SJCRH30 (cell line): Measurements from ENCODE around the gene HIBADH. TPM values are rescaled to one million over a fixed set of nuclear protein-coding genes. Genes with fewer than 3 reads are reported as not detected.

Experiments used
- DNase-seq, 2 experiments: peaks; one replicate each; pipeline ENCODE4 v3.0.0-alpha.2; 2015 to 2020
- H3K27ac ChIP-seq: fragments of 250-450 bp; sonication (Bioruptor Pico); 2 replicates; pipeline ENCODE4 v1.5.1; 2020; ENCODE audit warnings: mild to moderate bottlenecking, moderate library complexity
- H3K27me3 ChIP-seq: fragments of 250-450 bp; sonication (Bioruptor Pico); 2 replicates; pipeline ENCODE4 v1.5.1; 2020; ENCODE audit warnings: mild to moderate bottlenecking, moderate library complexity
- H3K36me3 ChIP-seq: fragments of 250-450 bp; sonication (Bioruptor Pico); 2 replicates; pipeline ENCODE4 v1.5.1; 2020; ENCODE audit warnings: mild to moderate bottlenecking, moderate library complexity
- H3K4me1 ChIP-seq: fragments of 250-450 bp; sonication (Bioruptor Pico); 2 replicates; pipeline ENCODE4 v1.5.1; 2020; ENCODE audit warnings: mild to moderate bottlenecking, moderate library complexity
- H3K4me3 ChIP-seq: fragments of 250-450 bp; sonication (Bioruptor Pico); 2 replicates; pipeline ENCODE4 v1.5.1; 2020; ENCODE audit warnings: mild to moderate bottlenecking, moderate library complexity
- H3K9me3 ChIP-seq: fragments of 250-450 bp; sonication (Bioruptor Pico); replicated peaks from 2 replicates; pipeline ENCODE4 v1.5.1; 2020; ENCODE audit warnings: mild to moderate bottlenecking, moderate library complexity
- total RNA-seq: library from RNA; depleted of rRNA; stranded (reverse); fragments of >200 nt; shearing (Covaris generic); gene quantifications from 2 replicates; pipeline ENCODE4 v1.2.3, GENCODE V29; 2014

The HIBADH gene
- total RNA-seq, 1 experiment from 2014 or later = 41.6 TPM

DNA sequence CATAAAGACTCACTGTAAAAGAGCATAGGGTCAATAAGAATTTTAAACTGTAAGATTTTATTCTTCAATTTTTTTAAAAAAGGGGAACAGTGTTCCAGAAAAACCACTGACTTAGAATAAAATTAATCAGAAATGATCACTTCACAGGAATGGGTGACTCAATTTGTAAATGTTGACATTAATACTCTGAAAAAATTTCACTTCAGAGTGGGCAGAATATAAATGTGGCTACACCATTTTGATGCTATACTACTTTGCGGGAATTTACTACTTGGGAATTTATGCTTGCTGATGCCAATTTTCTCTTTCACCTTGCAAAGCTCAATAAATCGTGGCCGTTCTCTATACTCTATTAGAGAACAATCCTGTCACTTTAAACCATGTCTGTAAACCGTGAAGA, 126.9 kb downstream of the HIBADH start:
- H3K9me3 ChIP-seq = no peaks in the 10 kb centered on the region
- no peak overlapping the region for H3K4me3 ChIP-seq
- H3K36me3 ChIP-seq = peaks cover 15% of the 10 kb centered on the region; the same call in 1 of the 2 replicates
- H3K4me1 ChIP-seq = no peaks in the 10 kb centered on the region
- H3K27ac ChIP-seq = no peak overlapping the region
- no peak for DNase-seq
- no peaks in the 10 kb centered on the region for H3K27me3 ChIP-seq

DNA sequence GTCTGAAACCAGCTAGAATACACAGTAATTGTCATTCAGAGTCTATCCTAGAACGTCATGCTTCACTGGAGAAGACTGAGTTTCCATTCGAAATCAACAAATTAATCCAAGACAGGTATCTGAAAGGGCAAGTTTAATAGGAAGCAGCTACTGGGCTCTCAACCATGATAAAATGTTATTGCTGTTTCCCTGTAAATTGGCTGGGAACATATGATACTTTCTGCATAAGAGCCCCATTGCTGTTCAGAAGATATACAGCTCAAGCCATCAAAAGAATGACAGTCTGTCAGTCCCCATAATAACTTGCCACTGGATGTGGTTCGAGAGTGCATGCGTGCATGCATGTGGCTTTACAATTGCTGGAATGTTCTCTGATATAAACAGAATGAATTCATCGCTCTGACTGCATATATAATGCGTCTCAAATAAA, 129.0 kb downstream of the HIBADH start:
- H3K27me3 ChIP-seq = no peaks in the 10 kb centered on the region
- DNase-seq = no peak
- peaks cover 13% of the 10 kb centered on the region; the same call in 1 of the 2 replicates for H3K36me3 ChIP-seq
- no peak overlapping the region for H3K4me3 ChIP-seq
- H3K4me1 ChIP-seq = no peaks in the 10 kb centered on the region
- no peaks in the 10 kb centered on the region for H3K9me3 ChIP-seq
- H3K27ac ChIP-seq = no peak overlapping the region

DNA sequence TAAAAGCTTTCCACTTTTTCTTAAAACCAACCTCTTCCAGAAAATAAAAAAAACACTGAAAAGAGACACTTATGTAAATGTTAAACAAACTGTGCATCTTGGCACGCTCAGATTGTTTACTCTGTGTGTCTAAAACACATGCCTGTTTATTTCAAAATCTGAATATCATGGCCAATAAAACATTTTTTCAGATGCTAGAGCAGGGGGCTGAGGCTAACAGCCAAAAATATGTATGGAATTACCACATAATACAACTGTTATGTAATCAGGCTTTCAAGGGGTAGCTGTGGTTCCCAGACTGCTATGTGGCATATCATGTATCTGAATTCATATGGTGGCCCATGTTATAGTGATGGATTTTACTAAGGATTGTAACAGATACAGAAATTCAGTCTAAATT, 130.4 kb downstream of the HIBADH start:
- Histone ChIP-seq H3K36me3 (peaks cover 13% of the 10 kb centered on the region; the same call in 1 of the 2 replicates), H3K4me3 (no peak overlapping the region), H3K27ac (no peak overlapping the region), H3K9me3 (no peaks in the 10 kb centered on the region), H3K27me3 (no peaks in the 10 kb centered on the region), H3K4me1 (no peaks in the 10 kb centered on the region)
- DNase-seq = peak; percentile 9 to 27

DNA sequence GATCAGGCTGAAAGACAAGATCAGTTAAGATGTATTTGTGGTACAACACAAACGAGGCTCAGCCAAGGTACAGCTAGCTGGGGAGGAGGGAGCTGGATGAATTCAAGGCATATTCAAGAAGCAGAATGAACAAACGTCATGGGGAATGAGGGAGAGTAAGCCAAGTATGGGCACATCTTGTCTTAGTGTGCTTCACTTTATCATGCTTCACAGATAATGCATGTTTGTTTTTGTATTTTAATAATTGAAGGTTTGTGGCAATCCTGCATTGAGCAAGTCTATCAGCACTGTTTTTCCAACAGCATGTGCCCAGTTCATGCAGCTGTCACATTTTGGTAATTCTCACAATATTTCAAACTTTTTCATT, 135.4 kb downstream of the HIBADH start:
- Histone ChIP-seq H3K9me3 (no peaks in the 10 kb centered on the region), H3K4me1 (no peaks in the 10 kb centered on the region), H3K27me3 (no peaks in the 10 kb centered on the region), H3K27ac (no peak overlapping the region), H3K4me3 (no peak overlapping the region), H3K36me3 (peaks cover 27% of the 10 kb centered on the region)
- DNase-seq = no peak

DNA sequence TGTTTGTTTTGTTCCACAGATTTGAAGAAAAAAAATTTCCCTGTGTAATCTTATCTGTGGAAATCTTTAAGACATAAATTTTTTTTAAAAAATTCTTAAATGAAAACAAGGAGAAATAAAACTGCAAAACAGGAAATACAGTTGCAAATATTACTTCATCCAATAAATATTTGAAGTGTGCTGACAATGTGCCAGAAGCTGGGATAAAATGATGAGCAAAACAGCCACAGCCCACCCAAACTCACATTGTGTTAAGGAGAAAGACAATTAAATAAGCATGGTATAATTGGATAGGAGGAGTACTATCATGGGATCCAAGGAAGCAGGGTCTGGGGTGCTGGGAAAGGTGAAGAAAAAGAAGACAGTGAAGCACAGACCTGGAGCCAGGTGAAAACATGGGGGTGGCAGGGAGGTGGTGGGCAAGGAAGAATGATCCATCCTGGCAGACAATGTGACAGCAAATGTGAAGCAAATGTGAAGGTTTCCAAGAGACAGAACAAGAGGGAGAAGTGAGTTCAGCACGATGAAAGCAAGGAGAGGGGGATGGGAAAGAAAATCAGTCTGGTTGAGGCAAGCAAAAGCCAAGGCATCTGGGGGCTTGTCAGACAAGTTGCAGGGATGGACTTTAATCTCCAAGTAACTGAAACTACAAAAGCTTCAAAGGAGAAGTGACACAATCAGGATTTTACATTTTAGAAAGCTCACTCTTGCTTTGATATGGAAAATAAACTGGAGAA, 135.9 kb downstream of the HIBADH start:
- H3K27me3 ChIP-seq = no peaks in the 10 kb centered on the region
- H3K4me1 ChIP-seq = no peaks in the 10 kb centered on the region
- H3K27ac ChIP-seq = no peak overlapping the region
- peaks cover 27% of the 10 kb centered on the region for H3K36me3 ChIP-seq
- no peaks in the 10 kb centered on the region for H3K9me3 ChIP-seq
- DNase-seq = no peak
- no peak overlapping the region for H3K4me3 ChIP-seq

DNA sequence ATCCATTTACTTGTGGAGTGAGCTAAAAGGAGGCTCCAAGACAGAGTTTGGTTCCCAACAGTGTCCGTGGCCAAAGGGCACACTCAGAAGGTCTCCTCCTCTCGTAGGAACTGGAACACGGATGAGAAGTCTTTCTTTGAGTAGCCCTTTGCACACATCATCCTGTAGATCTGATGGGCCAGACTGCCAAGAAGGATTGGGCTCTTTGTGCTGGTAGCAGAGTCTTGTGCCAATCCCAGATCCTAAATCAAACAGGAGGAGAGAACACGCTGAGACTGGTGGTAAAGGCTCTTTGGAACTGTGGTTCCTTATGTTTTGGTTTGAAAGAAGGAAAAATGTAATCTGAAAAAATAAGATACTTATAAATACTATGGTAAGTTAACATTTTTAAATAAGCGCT, 136.6 kb downstream of the HIBADH start:
- H3K36me3 ChIP-seq = peaks cover 27% of the 10 kb centered on the region
- no peak for DNase-seq
- no peak overlapping the region for H3K27ac ChIP-seq
- H3K27me3 ChIP-seq = no peaks in the 10 kb centered on the region
- no peak overlapping the region for H3K4me3 ChIP-seq
- H3K9me3 ChIP-seq = no peaks in the 10 kb centered on the region
- no peaks in the 10 kb centered on the region for H3K4me1 ChIP-seq

DNA sequence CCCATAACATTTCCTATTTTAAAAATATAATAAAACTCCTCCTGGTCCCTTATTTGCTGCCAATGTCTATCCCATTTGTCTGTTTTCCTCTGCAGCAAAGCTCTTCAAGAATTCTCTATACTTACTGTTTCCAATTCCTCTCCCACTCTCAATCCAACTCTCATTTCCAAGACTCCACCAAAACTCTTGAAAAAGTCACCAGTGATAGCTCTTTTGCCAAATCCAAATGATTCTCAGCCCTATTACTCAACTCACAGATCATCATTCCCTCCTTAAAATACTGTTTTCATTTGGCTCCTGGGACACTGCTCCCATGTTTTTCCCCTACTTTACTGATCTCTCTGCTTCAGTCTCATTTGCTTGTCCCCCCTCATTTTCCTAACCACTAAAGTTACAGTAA, 139.4 kb downstream of the HIBADH start:
- Histone ChIP-seq H3K27me3 (no peaks in the 10 kb centered on the region), H3K9me3 (no peaks in the 10 kb centered on the region), H3K4me3 (no peak overlapping the region), H3K36me3 (peaks cover 16% of the 10 kb centered on the region), H3K4me1 (no peaks in the 10 kb centered on the region), H3K27ac (no peak overlapping the region)
- no peak for DNase-seq

DNA sequence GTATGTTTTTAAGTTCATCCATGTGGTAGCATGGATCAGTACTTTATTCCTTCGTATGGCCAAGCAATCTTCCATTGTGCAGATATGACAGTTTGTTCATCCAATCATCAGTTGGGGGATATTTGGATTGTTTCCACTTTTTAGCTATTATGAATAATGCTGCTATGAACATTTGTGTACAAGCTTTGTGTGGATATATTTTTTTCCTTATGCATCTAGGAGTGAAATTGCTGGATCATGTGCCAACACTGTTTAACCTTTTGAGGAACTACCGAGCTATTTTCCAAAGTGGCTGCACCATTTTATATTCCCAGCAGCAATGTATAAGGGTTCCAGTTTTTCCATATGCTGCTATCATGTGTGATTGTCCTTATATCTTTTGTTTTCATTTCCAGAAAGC, 140.1 kb downstream of the HIBADH start:
- no peak for DNase-seq
- H3K27ac ChIP-seq = no peak overlapping the region
- no peaks in the 10 kb centered on the region for H3K4me1 ChIP-seq

DNA sequence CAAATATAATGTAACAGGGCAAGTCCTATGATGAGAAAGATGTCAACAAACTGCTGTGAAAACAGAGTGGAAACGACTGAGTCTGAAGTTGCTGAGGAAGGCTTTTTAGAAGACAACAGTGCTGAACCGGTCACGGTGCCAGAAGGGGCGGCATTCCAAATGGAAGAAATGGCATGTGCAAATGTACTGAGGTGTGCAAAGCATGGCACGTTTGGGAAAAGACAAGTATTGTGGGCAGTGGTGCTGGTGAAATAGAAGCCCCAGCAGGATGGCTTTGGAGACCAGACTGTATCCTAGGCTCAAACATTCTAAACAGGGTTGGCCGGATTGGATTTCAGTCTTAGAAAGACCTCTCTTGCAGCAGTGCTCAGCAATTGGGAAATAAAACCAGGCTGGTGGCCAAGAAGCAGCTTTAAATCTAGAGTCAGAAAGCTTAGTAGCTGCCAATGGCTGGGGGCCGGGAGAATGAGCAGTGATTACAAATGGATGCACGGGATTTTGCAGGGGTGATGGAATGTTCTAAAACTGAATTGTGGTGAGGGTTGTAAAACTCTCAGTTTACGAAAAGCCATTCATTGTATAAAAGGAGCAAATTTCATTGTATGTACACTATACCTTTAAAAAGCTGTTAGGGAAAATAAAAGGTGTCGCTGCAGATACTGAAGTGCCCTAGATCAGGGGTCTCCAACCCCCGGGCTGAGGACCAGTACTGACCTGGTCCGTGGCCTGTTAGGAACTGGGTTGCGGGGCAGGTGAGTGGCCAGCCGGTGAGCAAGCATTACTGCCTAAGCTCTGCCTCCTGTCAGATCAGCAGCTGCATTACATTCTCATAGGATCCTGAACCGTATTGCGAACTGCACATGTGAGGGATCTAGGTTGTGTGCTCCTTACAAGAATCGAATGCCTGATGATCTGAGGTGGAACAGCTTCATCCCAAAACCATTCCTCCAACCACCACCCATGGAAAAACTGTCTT, 141.6 kb downstream of the HIBADH start:
- Histone ChIP-seq H3K27ac (no peak overlapping the region), H3K9me3 (no peaks in the 10 kb centered on the region), H3K4me1 (no peaks in the 10 kb centered on the region), H3K27me3 (no peaks in the 10 kb centered on the region), H3K4me3 (no peak overlapping the region), H3K36me3 (peaks cover 16% of the 10 kb centered on the region)
- no peak for DNase-seq

More for the DNA sequence above, 140.1 kb downstream of the HIBADH start:
- no peaks in the 10 kb centered on the region for H3K9me3 ChIP-seq
- peaks cover 16% of the 10 kb centered on the region for H3K36me3 ChIP-seq
- H3K27me3 ChIP-seq = no peaks in the 10 kb centered on the region
- no peak overlapping the region for H3K4me3 ChIP-seq

DNA sequence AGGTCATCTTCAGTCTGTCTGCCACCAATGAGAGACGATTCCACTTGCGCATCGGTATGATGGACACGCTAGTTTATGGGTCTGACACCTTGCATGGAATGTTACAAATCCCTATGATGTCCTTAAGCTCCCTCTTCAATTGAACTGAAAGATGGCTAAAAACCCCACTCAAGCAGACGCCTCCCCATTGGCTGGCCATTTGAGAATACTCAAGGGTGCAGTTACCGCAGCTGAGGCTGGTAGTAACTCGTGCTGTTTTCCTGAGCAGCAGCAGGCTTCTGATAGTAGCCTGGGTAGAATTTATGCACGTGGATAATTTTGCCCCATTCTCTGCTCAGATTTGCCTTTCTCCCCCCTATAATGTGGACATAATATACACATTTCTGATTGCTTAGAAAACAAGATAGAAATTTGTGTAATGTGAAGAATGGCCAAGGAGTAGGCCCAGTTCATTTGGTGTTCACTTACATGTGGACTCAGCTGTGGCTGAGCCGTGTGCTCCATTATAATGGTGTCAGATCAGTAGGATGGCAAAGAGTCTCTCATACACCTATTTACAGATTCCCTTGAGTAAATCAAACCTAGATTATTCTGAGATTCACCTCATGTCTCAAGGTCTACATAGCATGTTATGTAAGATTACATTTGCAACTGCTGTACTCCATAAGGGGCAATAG, 142.8 kb downstream of the HIBADH start:
- H3K36me3 ChIP-seq = peaks cover 6% of the 10 kb centered on the region
- no peak overlapping the region for H3K4me3 ChIP-seq

DNA sequence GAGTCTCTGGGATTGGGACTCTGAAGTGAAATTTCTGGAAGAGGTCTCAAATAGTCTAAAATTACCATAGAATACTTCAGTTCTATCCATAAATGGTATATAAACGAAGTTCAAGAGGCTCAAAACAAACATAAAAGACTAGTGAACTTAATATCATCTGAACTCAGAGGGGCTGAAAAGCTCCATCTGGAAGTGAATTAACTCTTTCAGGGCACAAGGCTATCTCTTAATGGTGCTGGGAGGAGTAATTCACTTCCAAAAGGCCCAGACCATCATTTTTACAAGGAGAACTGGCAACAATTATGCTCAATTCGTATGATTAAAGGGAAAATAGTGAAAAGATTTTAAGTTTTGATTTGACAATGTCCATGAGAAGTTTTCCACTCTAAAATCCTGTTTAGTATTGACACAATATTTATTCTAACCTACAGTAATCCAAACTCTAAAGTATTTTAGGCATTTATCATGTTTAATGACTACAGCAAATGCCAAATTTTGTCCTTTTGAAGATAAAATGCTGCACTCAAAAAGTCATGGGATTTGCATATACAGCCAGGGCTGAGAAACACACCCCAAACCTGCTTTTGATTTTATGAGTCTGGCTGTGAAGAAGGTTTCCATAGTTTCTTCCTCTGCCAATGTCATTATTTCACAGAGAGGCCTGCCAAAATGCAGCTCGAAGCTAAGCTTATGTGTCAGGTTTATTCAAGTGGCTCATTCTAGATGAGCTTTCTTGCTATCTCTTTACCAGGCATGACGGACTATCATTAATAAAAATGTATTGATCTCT, 143.9 kb downstream of the HIBADH start:
- H3K36me3 ChIP-seq = 0 out of 2 replicates have a peak, but pooled peaks cover 2% of the 10 kb centered on the region
- no peaks in the 10 kb centered on the region for H3K9me3 ChIP-seq
- H3K4me1 ChIP-seq = no peaks in the 10 kb centered on the region
- H3K27ac ChIP-seq = no peak overlapping the region
- no peak for DNase-seq
- H3K27me3 ChIP-seq = no peaks in the 10 kb centered on the region
- no peak overlapping the region for H3K4me3 ChIP-seq

More for the DNA sequence above, 142.8 kb downstream of the HIBADH start:
- DNase-seq = no peak
- Histone ChIP-seq H3K4me1 (no peaks in the 10 kb centered on the region), H3K27me3 (no peaks in the 10 kb centered on the region), H3K9me3 (no peaks in the 10 kb centered on the region), H3K27ac (no peak overlapping the region)

DNA sequence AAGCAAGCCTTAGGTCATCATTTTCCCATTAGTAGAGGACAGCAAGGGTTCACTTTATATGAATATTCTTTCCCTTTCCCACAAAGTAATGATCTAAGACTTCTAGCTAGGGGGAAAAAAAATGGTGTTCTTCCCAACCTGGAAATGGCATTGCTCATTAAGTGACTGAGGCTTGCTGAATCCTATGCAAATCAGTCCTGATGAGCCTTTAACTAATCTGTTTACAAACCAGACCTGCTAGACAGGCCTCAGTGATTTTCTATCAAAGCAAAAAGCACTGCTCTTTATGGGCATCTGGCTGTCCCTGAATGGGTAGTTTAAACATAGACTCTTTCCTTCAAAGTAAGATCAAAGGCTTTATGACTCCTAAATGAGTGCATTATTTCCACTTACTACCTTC, 146.3 kb downstream of the HIBADH start:
- Histone ChIP-seq H3K4me3 (no peak overlapping the region), H3K27me3 (no peaks in the 10 kb centered on the region), H3K9me3 (no peaks in the 10 kb centered on the region), H3K4me1 (no peaks in the 10 kb centered on the region), H3K36me3 (0 out of 2 replicates have a peak, but pooled peaks cover 2% of the 10 kb centered on the region), H3K27ac (no peak overlapping the region)
- no peak for DNase-seq

DNA sequence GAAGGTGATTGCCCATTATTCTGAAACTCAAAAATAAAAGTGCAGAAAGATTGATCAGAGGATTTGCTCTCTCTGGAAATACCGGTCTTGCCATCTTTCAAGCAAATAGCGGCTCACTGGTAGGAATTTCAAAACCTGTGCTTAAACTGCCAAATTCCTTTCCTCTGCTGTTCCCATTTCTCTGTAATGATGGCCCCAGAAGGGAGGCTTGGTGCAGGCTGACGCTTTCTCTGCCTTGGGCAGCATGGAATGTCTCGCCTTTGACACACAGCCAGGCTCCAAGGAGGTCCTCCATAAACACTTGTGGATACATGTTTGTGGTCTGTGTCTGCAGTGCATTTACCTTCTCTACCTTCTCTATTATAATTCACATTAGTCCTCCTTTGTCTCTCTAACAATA, 146.8 kb downstream of the HIBADH start:
- no peak overlapping the region for H3K4me3 ChIP-seq
- H3K9me3 ChIP-seq = no peaks in the 10 kb centered on the region
- no peak overlapping the region for H3K27ac ChIP-seq
- no peaks in the 10 kb centered on the region for H3K27me3 ChIP-seq
- no peaks in the 10 kb centered on the region for H3K4me1 ChIP-seq
- H3K36me3 ChIP-seq = 0 out of 2 replicates have a peak, but pooled peaks cover 2% of the 10 kb centered on the region
- DNase-seq = no peak

DNA sequence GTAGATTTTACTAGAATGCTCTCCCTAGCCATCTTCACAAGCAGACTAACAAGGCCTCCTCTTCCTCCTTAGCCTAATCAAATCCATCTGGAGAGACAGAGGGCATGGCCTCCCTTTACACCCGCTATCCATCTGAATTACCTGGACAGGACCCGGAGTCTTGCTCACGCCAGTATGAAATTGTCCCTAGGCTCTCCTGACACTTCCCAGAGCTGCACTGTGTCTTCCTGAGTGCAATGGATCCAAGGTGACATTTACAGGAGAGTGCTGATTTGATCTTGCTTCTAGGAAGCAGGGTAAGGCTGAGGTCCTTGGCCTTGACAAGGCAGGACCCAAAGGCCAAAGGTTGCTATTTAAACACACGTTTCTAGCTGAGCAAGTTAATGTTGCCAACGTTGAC, 147.8 kb downstream of the HIBADH start:
- H3K27ac ChIP-seq = no peak overlapping the region
- DNase-seq = no peak
- no peaks in the 10 kb centered on the region for H3K27me3 ChIP-seq
- H3K9me3 ChIP-seq = no peaks in the 10 kb centered on the region
- H3K4me3 ChIP-seq = no peak overlapping the region
- H3K36me3 ChIP-seq = no peaks in the 10 kb centered on the region
- H3K4me1 ChIP-seq = no peaks in the 10 kb centered on the region
